Stimulated activated memory B cell treated with anti-CD40 and anti-IgM and Interleukin-4, amounts not matched to agents 10 μg/mL and 1 μg/mL and 100 μg/mL, for 72 hours (primary cell): ENCODE results near the gene NRG3.

Experiments
- ATAC-seq: fragments of 150-1000 bp; cut with Tn5 transposase; 2 replicates; pipeline ENCODE4 v1.10.0; 2021
- H3K27ac Mint-ChIP-seq: one replicate; pipeline ENCODE4 v1.8.0; 2022; ENCODE audit warnings: mild to moderate bottlenecking, mixed read lengths
- H3K27me3 Mint-ChIP-seq: one replicate; pipeline ENCODE4 v1.8.0; 2022; ENCODE audit warnings: mixed read lengths
- H3K36me3 Mint-ChIP-seq: one replicate; pipeline ENCODE4 v1.8.0; 2022; ENCODE audit warnings: mixed read lengths
- H3K4me1 Mint-ChIP-seq: one replicate; pipeline ENCODE4 v1.8.0; 2022; ENCODE audit warnings: mixed read lengths
- H3K4me3 Mint-ChIP-seq: one replicate; pipeline ENCODE4 v1.8.0; 2022; ENCODE audit warnings: mild to moderate bottlenecking, moderate library complexity, mixed read lengths
- H3K9me3 Mint-ChIP-seq: one replicate; pipeline ENCODE4 v1.8.0; 2022; ENCODE audit warnings: mixed read lengths

NRG3 gene

GRCh38 chr10:82472406-82473335, 597.7 kb downstream of the NRG3 start:
- Mint-ChIP-seq H3K9me3 (peaks cover 11% of the 10 kb centered on the region), H3K27ac (no peak overlapping the region)
- no peak for ATAC-seq

DNA sequence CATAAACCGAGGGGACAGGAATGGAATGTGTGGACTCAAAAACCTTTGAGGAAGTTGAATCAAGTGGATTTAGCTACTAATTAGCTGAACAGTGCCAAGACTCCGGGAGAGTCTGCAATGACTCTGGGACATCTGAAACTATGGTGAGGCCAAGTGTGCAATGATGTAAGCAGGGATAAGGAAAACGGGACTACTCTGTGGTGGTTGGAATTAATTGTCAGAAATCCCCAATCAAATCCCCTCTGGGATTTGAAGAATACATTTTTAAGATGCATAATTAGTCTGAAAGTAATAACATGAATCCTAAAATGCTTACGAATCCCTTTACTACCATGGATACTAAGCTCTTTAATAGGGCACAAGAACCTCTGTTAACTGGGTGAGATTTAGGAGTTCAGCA, 602.8 kb downstream of the NRG3 start:
- H3K4me3 Mint-ChIP-seq = no peak overlapping the region
- peaks cover 11% of the 10 kb centered on the region for H3K9me3 Mint-ChIP-seq
- H3K4me1 Mint-ChIP-seq = no peaks in the 10 kb centered on the region
- ATAC-seq = no peak
- no peak overlapping the region for H3K27ac Mint-ChIP-seq
- H3K27me3 Mint-ChIP-seq = no peaks in the 10 kb centered on the region
- H3K36me3 Mint-ChIP-seq = no peaks in the 10 kb centered on the region

More at GRCh38 chr10:82472406-82473335, 597.7 kb downstream of the NRG3 start:
- no peaks in the 10 kb centered on the region for H3K27me3 Mint-ChIP-seq
- H3K36me3 Mint-ChIP-seq = no peaks in the 10 kb centered on the region
- H3K4me1 Mint-ChIP-seq = no peaks in the 10 kb centered on the region
- H3K4me3 Mint-ChIP-seq = no peak overlapping the region

GRCh38 chr10:82492647-82493046, 617.7 kb downstream of the NRG3 start:
- Mint-ChIP-seq H3K4me1 (no peaks in the 10 kb centered on the region), H3K9me3 (peaks cover 11% of the 10 kb centered on the region), H3K4me3 (no peak overlapping the region), H3K27me3 (no peaks in the 10 kb centered on the region), H3K27ac (no peak overlapping the region), H3K36me3 (no peaks in the 10 kb centered on the region)
- ATAC-seq = no peak

DNA sequence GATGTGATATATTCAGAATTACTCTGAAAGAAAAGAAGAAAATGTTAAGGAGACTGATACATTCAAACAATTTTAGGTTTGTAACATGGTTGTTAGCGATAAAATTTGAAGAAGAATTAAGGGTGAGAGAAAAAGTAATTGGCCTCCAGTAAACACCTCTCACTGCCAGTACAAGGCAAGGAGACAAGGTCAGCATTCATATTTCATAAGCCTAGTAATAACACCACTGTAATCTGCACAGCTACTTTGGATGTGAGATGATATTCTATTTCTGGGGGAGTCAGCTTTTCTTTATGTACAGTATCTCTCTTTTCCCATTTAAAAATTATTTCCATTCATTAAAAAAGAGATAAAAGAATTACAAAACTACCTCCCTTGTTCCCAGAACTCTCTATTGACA, 621.1 kb downstream of the NRG3 start:
- no peaks in the 10 kb centered on the region for H3K27me3 Mint-ChIP-seq

GRCh38 chr10:82497439-82497838, 622.4 kb downstream of the NRG3 start:
- no peak for ATAC-seq
- no peak overlapping the region for H3K27ac Mint-ChIP-seq
- peaks cover 11% of the 10 kb centered on the region for H3K9me3 Mint-ChIP-seq
- H3K36me3 Mint-ChIP-seq = no peaks in the 10 kb centered on the region
- no peaks in the 10 kb centered on the region for H3K4me1 Mint-ChIP-seq
- H3K4me3 Mint-ChIP-seq = no peak overlapping the region
- no peaks in the 10 kb centered on the region for H3K27me3 Mint-ChIP-seq

More for the DNA sequence above, 621.1 kb downstream of the NRG3 start:
- H3K4me1 Mint-ChIP-seq = no peaks in the 10 kb centered on the region
- no peaks in the 10 kb centered on the region for H3K36me3 Mint-ChIP-seq
- H3K4me3 Mint-ChIP-seq = no peak overlapping the region
- no peak overlapping the region for H3K27ac Mint-ChIP-seq
- peaks cover 11% of the 10 kb centered on the region for H3K9me3 Mint-ChIP-seq
- no peak for ATAC-seq

DNA sequence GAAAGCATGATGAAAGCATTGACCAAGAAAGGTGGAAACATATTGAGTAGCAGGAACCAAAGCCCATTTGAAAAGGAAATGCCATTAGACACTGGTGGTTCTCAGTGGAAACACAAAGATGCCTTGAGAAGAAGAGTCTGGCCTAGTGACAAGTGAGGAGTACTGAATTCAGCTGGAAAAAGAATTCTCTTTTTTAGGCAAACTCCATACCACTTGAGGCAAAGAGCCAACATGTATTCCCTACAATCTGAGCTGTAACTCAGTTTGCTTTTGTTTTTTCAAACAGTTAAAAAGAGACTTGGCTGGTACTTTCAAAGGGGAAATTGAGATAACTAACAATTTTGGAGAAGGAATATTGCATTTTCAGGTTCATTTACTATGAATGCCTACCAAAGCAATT, 624.0 kb downstream of the NRG3 start:
- Mint-ChIP-seq H3K27ac (no peak overlapping the region), H3K27me3 (no peaks in the 10 kb centered on the region), H3K9me3 (peaks cover 8% of the 10 kb centered on the region), H3K4me1 (no peaks in the 10 kb centered on the region), H3K36me3 (no peaks in the 10 kb centered on the region), H3K4me3 (no peak overlapping the region)
- ATAC-seq = no peak

GRCh38 chr10:82505009-82505408, 630.0 kb downstream of the NRG3 start:
- Mint-ChIP-seq H3K4me3 (no peak overlapping the region), H3K9me3 (peaks cover 10% of the 10 kb centered on the region), H3K36me3 (no peaks in the 10 kb centered on the region), H3K27me3 (no peaks in the 10 kb centered on the region), H3K4me1 (no peaks in the 10 kb centered on the region), H3K27ac (no peak overlapping the region)
- ATAC-seq = no peak

DNA sequence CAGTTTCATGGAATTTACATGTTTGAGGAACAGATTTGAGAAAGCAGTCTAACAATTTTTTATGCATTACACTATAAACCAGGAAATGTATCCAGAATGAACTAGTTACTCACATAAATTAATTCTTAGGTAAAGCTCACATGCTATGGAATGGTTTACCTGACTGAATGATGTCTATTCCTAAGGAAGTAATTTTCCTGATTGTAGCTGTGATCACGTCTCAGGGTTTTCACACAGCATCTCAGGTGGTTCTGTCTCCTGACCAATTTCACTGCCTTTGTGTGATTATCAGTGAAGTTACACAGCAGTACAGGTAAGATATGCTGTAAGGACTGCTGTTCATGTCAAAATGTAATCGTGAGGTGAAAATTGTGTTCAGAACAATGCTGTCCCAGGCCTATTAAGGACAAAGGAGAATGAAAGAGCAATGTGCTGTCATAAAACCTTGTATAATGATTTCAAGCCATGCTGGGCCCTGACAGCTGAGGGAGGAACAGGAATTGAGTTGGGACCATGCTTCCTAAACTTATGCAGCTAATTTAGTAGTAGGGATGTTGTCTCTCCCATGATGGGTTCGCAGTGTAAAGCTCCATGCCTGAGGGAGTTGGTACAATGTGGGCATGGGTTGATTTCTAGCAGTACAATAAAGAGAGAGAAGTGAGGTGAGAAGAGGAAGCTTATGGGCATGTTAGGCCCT, 631.8 kb downstream of the NRG3 start:
- ATAC-seq = no peak
- Mint-ChIP-seq H3K9me3 (peaks cover 6% of the 10 kb centered on the region), H3K4me1 (no peaks in the 10 kb centered on the region), H3K27ac (no peak overlapping the region), H3K36me3 (no peaks in the 10 kb centered on the region), H3K27me3 (no peaks in the 10 kb centered on the region), H3K4me3 (no peak overlapping the region)

DNA sequence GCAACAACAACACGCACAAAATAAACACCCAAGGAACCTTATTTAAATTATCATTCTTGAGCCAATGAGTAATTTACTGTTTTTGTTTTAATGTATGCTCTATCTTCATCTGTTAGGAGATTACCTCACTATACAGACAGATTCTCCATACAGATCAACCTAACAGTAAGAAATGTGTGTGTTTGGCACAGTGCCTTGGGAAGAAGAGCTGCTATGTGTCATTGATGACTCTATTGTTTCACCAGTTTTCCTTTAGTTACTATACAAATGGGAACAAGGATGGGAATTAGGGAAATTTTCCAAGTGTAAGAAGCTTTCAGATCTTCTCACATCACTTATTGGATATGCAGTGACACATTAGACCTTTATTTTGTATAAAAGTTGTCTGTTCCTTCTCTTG, 640.3 kb downstream of the NRG3 start:
- peaks cover 2% of the 10 kb centered on the region for H3K9me3 Mint-ChIP-seq
- no peak overlapping the region for H3K4me3 Mint-ChIP-seq
- no peak overlapping the region for H3K27ac Mint-ChIP-seq
- ATAC-seq = no peak
- H3K36me3 Mint-ChIP-seq = no peaks in the 10 kb centered on the region
- no peaks in the 10 kb centered on the region for H3K4me1 Mint-ChIP-seq
- H3K27me3 Mint-ChIP-seq = no peaks in the 10 kb centered on the region

GRCh38 chr10:82529062-82529461, 654.1 kb downstream of the NRG3 start:
- Mint-ChIP-seq H3K4me3 (no peak overlapping the region), H3K27me3 (no peaks in the 10 kb centered on the region), H3K36me3 (no peaks in the 10 kb centered on the region), H3K27ac (no peak overlapping the region), H3K9me3 (peaks cover 3% of the 10 kb centered on the region), H3K4me1 (no peaks in the 10 kb centered on the region)
- ATAC-seq = peak; percentile 8

DNA sequence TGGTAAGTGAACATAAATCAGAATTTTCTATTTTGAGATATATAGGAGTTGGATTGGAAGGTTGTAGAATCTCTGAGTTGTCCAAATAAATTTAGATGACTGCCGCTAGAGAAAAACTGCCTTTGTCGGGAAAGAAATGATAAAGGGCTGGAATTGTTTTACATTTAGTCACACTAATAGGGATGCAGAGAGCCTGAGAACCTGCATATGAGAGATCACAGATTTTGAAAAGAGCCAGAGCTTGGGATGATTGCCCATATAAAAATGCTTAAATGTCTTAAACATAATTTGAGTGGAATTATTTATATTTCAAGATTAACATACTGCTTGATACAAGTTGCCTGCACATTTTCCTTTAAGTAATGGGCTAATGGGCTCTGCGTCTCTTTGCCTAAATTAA, 660.5 kb downstream of the NRG3 start:
- Mint-ChIP-seq H3K4me1 (no peaks in the 10 kb centered on the region), H3K4me3 (no peak overlapping the region), H3K36me3 (no peaks in the 10 kb centered on the region), H3K27ac (no peak overlapping the region), H3K27me3 (no peaks in the 10 kb centered on the region), H3K9me3 (peaks cover 7% of the 10 kb centered on the region)
- ATAC-seq = no peak

- H3K9me3 Mint-ChIP-seq = peaks cover 7% of the 10 kb centered on the region
- H3K27me3 Mint-ChIP-seq = no peaks in the 10 kb centered on the region
- no peak overlapping the region for H3K4me3 Mint-ChIP-seq
- H3K27ac Mint-ChIP-seq = no peak overlapping the region
- ATAC-seq = no peak
- no peaks in the 10 kb centered on the region for H3K36me3 Mint-ChIP-seq
- H3K4me1 Mint-ChIP-seq = no peaks in the 10 kb centered on the region
Observed at GRCh38 chr10:82536668-82537067, 661.7 kb downstream of the NRG3 start.

GRCh38 chr10:82538272-82538671, 663.3 kb downstream of the NRG3 start:
- peaks cover 7% of the 10 kb centered on the region for H3K9me3 Mint-ChIP-seq
- ATAC-seq = no peak
- no peaks in the 10 kb centered on the region for H3K36me3 Mint-ChIP-seq
- H3K27ac Mint-ChIP-seq = no peak overlapping the region
- no peaks in the 10 kb centered on the region for H3K27me3 Mint-ChIP-seq
- H3K4me3 Mint-ChIP-seq = no peak overlapping the region
- H3K4me1 Mint-ChIP-seq = no peaks in the 10 kb centered on the region

GRCh38 chr10:82543631-82544030, 668.6 kb downstream of the NRG3 start:
- peaks cover 10% of the 10 kb centered on the region for H3K9me3 Mint-ChIP-seq
- no peaks in the 10 kb centered on the region for H3K4me1 Mint-ChIP-seq
- no peak for ATAC-seq

GRCh38 chr10:82544377-82544776, 669.4 kb downstream of the NRG3 start:
- H3K4me3 Mint-ChIP-seq = no peak overlapping the region
- H3K4me1 Mint-ChIP-seq = no peaks in the 10 kb centered on the region
- no peak overlapping the region for H3K27ac Mint-ChIP-seq
- no peaks in the 10 kb centered on the region for H3K36me3 Mint-ChIP-seq
- H3K9me3 Mint-ChIP-seq = peaks cover 10% of the 10 kb centered on the region
- no peaks in the 10 kb centered on the region for H3K27me3 Mint-ChIP-seq
- ATAC-seq = no peak

More at GRCh38 chr10:82543631-82544030, 668.6 kb downstream of the NRG3 start:
- H3K27ac Mint-ChIP-seq = no peak overlapping the region
- no peak overlapping the region for H3K4me3 Mint-ChIP-seq
- H3K36me3 Mint-ChIP-seq = no peaks in the 10 kb centered on the region
- no peaks in the 10 kb centered on the region for H3K27me3 Mint-ChIP-seq

DNA sequence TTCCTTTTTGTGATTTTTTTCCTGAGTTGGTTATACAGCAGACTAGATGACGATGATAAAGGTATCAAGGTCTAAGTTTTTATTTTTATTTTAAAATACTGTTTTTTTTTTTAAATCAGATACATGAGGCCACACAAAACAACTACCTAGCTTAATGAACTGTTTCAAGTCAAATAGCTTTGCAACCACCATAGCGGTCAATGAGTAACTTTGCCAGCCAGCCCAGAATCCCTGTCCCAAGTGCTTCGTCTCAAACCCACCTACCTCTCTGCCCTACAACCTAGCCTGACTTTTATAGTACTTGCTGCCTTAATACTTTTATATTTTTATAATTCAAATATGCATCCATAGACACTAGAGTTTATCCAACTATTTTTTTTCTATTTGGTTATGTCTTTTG, 676.5 kb downstream of the NRG3 start:
- no peak overlapping the region for H3K27ac Mint-ChIP-seq
- ATAC-seq = no peak
- no peaks in the 10 kb centered on the region for H3K27me3 Mint-ChIP-seq
- peaks cover 6% of the 10 kb centered on the region for H3K9me3 Mint-ChIP-seq
- no peaks in the 10 kb centered on the region for H3K4me1 Mint-ChIP-seq
- no peaks in the 10 kb centered on the region for H3K36me3 Mint-ChIP-seq
- no peak overlapping the region for H3K4me3 Mint-ChIP-seq
